Lower leg skin (tissue), 3 donors: ENCODE data around the gene ELAVL1.

Experiments used
- CTCF ChIP-seq, 3 donors: fragments of 450-650 bp; IDR thresholded peaks; one replicate each; pipeline ENCODE4 v1.5.1; 2016; ENCODE audit warnings: antibody characterized with exemption in 3 of 3, mild to moderate bottlenecking in 3 of 3, moderate library complexity in 2 of 3
- POLR2A ChIP-seq, 2 donors: fragments of 450-650 bp; IDR thresholded peaks; one replicate each; pipeline ENCODE4 v1.6.1; 2016 to 2017; ENCODE audit warnings: antibody characterized with exemption in 2 of 2, mild to moderate bottlenecking in 1 of 2, moderate library complexity in 1 of 2

- no peak for TF ChIP-seq POLR2A (IDR thresholded peaks at IDR 0.05)
- TF ChIP-seq CTCF (IDR thresholded peaks at IDR 0.05): no peak
Measured at GRCh38 chr19:7931221-7932061, 74.0 kb downstream of the ELAVL1 start.
